Measurements from ENCODE around the gene SVIL. TPM values are rescaled to one million over a fixed set of nuclear protein-coding genes. Genes with fewer than 3 reads are reported as not detected.

SVIL gene
- total RNA-seq, 1 donor from 2014 or later, result 258 TPM

GRCh38 chr10:29596356-29596755 is 38.4 kb downstream of the SVIL start:
- TF ChIP-seq CTCF (IDR thresholded peaks at IDR 0.05), result no peak
- Mint-ChIP-seq H3K36me3 (ENCODE audit: unreplicated experiment) (peaks cover 23% of the 10 kb centered on the region), H3K4me1 (ENCODE audit: unreplicated experiment) (peaks cover 39% of the 10 kb centered on the region), H3K27ac (ENCODE audit: unreplicated experiment) (no peak overlapping the region), H3K9me3 (ENCODE audit: unreplicated experiment) (no peaks in the 10 kb centered on the region), H3K4me3 (ENCODE audit: unreplicated experiment) (no peak overlapping the region), H3K27me3 (ENCODE audit: unreplicated experiment) (no peaks in the 10 kb centered on the region)
- peak; percentile 10 for DNase-seq (ENCODE audit: extremely low spot score, unreplicated experiment)

- TF ChIP-seq CTCF (IDR thresholded peaks at IDR 0.05), result no peak
- Mint-ChIP-seq H3K27me3 (ENCODE audit: unreplicated experiment) (no peaks in the 10 kb centered on the region), H3K9me3 (ENCODE audit: unreplicated experiment) (no peaks in the 10 kb centered on the region), H3K27ac (ENCODE audit: unreplicated experiment) (no peak overlapping the region), H3K4me3 (ENCODE audit: unreplicated experiment) (no peak overlapping the region), H3K36me3 (ENCODE audit: unreplicated experiment) (peaks cover 18% of the 10 kb centered on the region), H3K4me1 (ENCODE audit: unreplicated experiment) (peaks cover 36% of the 10 kb centered on the region)
- DNase-seq (ENCODE audit: extremely low spot score, unreplicated experiment), result peak; percentile 65
These were observed 39.0 kb downstream of the SVIL start for GRCh38 chr10:29595636-29596225.

- H3K4me3 Mint-ChIP-seq (ENCODE audit: unreplicated experiment), result no peak overlapping the region
- peaks cover 40% of the 10 kb centered on the region for H3K4me1 Mint-ChIP-seq (ENCODE audit: unreplicated experiment)
- peaks cover 17% of the 10 kb centered on the region for H3K36me3 Mint-ChIP-seq (ENCODE audit: unreplicated experiment)
- H3K27me3 Mint-ChIP-seq (ENCODE audit: unreplicated experiment), result no peaks in the 10 kb centered on the region
- TF ChIP-seq CTCF (IDR thresholded peaks at IDR 0.05), result no peak
- no peaks in the 10 kb centered on the region for H3K9me3 Mint-ChIP-seq (ENCODE audit: unreplicated experiment)
- no peak overlapping the region for H3K27ac Mint-ChIP-seq (ENCODE audit: unreplicated experiment)
- peak; percentile 44 for DNase-seq (ENCODE audit: extremely low spot score, unreplicated experiment)
These were observed 39.6 kb downstream of the SVIL start for GRCh38 chr10:29595146-29595545.

GRCh38 chr10:29591651-29591968 is 43.2 kb downstream of the SVIL start:
- peak overlapping the region; percentile 15 for H3K27ac Mint-ChIP-seq (ENCODE audit: unreplicated experiment)
- H3K4me1 Mint-ChIP-seq (ENCODE audit: unreplicated experiment), result peaks cover 46% of the 10 kb centered on the region
- no peak for TF ChIP-seq CTCF (IDR thresholded peaks at IDR 0.05)
- H3K36me3 Mint-ChIP-seq (ENCODE audit: unreplicated experiment), result peaks cover 10% of the 10 kb centered on the region
- H3K4me3 Mint-ChIP-seq (ENCODE audit: unreplicated experiment), result no peak overlapping the region
- H3K27me3 Mint-ChIP-seq (ENCODE audit: unreplicated experiment), result no peaks in the 10 kb centered on the region
- no peaks in the 10 kb centered on the region for H3K9me3 Mint-ChIP-seq (ENCODE audit: unreplicated experiment)
- DNase-seq (ENCODE audit: extremely low spot score, unreplicated experiment), result peak; percentile 40

GRCh38 chr10:29590915-29591650 is 43.7 kb downstream of the SVIL start:
- Mint-ChIP-seq H3K36me3 (ENCODE audit: unreplicated experiment) (peaks cover 10% of the 10 kb centered on the region), H3K9me3 (ENCODE audit: unreplicated experiment) (no peaks in the 10 kb centered on the region), H3K4me1 (ENCODE audit: unreplicated experiment) (peaks cover 50% of the 10 kb centered on the region), H3K27me3 (ENCODE audit: unreplicated experiment) (no peaks in the 10 kb centered on the region), H3K4me3 (ENCODE audit: unreplicated experiment) (no peak overlapping the region), H3K27ac (ENCODE audit: unreplicated experiment) (peak overlapping the region; percentile 82)
- peak; percentile 8 for TF ChIP-seq CTCF (IDR thresholded peaks at IDR 0.05)
- peak; percentile 8 for DNase-seq (ENCODE audit: extremely low spot score, unreplicated experiment)
